Measurements from ENCODE around the gene CCDC97.
A peak's percentile ranks its signal among the peaks of the same experiment; 100 is the strongest.

The CCDC97 gene

GRCh38 chr19:41298348-41298964, 11.5 kb upstream of the CCDC97 start:
- no peak for DNase-seq (ENCODE audit: low read depth in 2 of 2)

GRCh38 chr19:41299046-41299754, 10.8 kb upstream of the CCDC97 start:
- no peak for DNase-seq (ENCODE audit: low read depth in 2 of 2)

- no peak for DNase-seq (ENCODE audit: low read depth in 2 of 2)
These were observed 10.2 kb upstream of the CCDC97 start for GRCh38 chr19:41299755-41300089.

GRCh38 chr19:41300555-41300954, 9.4 kb upstream of the CCDC97 start:
- DNase-seq (ENCODE audit: low read depth in 2 of 2) = no peak

- peak; percentile 36 to 47 for DNase-seq (ENCODE audit: low read depth in 2 of 2)
These were observed 7.2 kb upstream of the CCDC97 start for GRCh38 chr19:41302624-41303351.

- DNase-seq (ENCODE audit: low read depth in 2 of 2) = no peak
These were observed 6.0 kb upstream of the CCDC97 start for GRCh38 chr19:41303954-41304353.

GRCh38 chr19:41304706-41305483, 5.1 kb upstream of the CCDC97 start:
- DNase-seq (ENCODE audit: low read depth in 2 of 2) = no peak

GRCh38 chr19:41305927-41306793, 3.8 kb upstream of the CCDC97 start:
- no peak for DNase-seq (ENCODE audit: low read depth in 2 of 2)

- no peak for DNase-seq (ENCODE audit: low read depth in 2 of 2)
These were observed 2.7 kb upstream of the CCDC97 start for GRCh38 chr19:41307090-41307875.

GRCh38 chr19:41307954-41308449, 2.0 kb upstream of the CCDC97 start:
- no peak for DNase-seq (ENCODE audit: low read depth in 2 of 2)

GRCh38 chr19:41308450-41309179, 1.4 kb upstream of the CCDC97 start:
- peak; percentile 94 to 97 for DNase-seq (ENCODE audit: low read depth in 2 of 2)

- no peak for DNase-seq (ENCODE audit: low read depth in 2 of 2)
These were observed 566 bp upstream of the CCDC97 start for GRCh38 chr19:41309180-41310032.

- DNase-seq (ENCODE audit: low read depth in 2 of 2) = no peak
These were observed 1.1 kb downstream of the CCDC97 start for GRCh38 chr19:41311072-41311471.

- DNase-seq (ENCODE audit: low read depth in 2 of 2) = no peak
These were observed 1.6 kb downstream of the CCDC97 start for GRCh38 chr19:41311613-41312012.

- no peak for DNase-seq (ENCODE audit: low read depth in 2 of 2)
These were observed 6.4 kb downstream of the CCDC97 start for GRCh38 chr19:41316306-41316920.

- no peak for DNase-seq (ENCODE audit: low read depth in 2 of 2)
These were observed 8.9 kb downstream of the CCDC97 start for GRCh38 chr19:41318696-41319499.

GRCh38 chr19:41319500-41320184, 9.7 kb downstream of the CCDC97 start:
- no peak for DNase-seq (ENCODE audit: low read depth in 2 of 2)

All from stimulated activated CD4-positive, alpha-beta T cell treated with anti-CD3 and anti-CD28 coated beads, Interleukin-1b, Interleukin-23, amount 100 ng/mL, for 4 hours (primary cell).